ENCODE measurements around the gene FGFBP1. TPM values are rescaled to one million over a fixed set of nuclear protein-coding genes. Genes with fewer than 3 reads are reported as not detected.

FGFBP1 gene
- total and polyA plus RNA-seq, 9 of the 15 experiments (the other 6 are each of a cell fraction or from before 2014, with no cell fraction given): not detected

DNA sequence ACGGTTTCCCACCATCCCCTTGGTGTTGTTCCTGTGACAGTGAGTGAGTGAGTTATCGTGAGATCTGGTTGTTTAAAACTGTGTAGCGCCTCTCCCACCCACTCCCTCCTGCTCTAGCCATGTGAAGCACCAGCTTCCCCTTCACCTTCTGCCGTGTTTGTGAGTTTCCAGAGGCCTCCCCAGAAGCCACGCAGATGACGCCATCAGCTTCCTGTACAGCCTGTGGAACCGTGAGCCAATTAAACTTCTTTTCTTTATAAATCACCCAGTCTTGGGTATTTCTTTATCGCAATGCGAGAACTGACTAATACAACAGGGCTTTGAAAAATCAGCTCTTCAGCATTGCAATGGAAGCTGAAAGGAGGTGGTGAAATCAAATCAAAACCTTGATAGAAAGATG is 50.0 kb downstream of the FGFBP1 start:
- intact Hi-C loops (cut with micrococcal nuclease): loop anchor here (10.0 kb wide), 1 partner anchor 376 kb away; no protein-coding TSS in a partner anchor
- DNase-seq (ENCODE audit: extremely low read depth in 1 of 4, low spot score in 3 of 4): no peak
- TF ChIP-seq SMAD1 (IDR thresholded peaks at IDR 0.05; ENCODE audit: low read depth, low read length, partially characterized antibody) (no peak), SAFB2 (IDR thresholded peaks at IDR 0.05; ENCODE audit: borderline replicate concordance, low read depth, low read length, severe bottlenecking) (no peak), L3MBTL2 (IDR thresholded peaks at IDR 0.05) (peak; percentile 48; the same call in 1 of the 2 replicates)
- TF ChIP-seq, protein P1, sequence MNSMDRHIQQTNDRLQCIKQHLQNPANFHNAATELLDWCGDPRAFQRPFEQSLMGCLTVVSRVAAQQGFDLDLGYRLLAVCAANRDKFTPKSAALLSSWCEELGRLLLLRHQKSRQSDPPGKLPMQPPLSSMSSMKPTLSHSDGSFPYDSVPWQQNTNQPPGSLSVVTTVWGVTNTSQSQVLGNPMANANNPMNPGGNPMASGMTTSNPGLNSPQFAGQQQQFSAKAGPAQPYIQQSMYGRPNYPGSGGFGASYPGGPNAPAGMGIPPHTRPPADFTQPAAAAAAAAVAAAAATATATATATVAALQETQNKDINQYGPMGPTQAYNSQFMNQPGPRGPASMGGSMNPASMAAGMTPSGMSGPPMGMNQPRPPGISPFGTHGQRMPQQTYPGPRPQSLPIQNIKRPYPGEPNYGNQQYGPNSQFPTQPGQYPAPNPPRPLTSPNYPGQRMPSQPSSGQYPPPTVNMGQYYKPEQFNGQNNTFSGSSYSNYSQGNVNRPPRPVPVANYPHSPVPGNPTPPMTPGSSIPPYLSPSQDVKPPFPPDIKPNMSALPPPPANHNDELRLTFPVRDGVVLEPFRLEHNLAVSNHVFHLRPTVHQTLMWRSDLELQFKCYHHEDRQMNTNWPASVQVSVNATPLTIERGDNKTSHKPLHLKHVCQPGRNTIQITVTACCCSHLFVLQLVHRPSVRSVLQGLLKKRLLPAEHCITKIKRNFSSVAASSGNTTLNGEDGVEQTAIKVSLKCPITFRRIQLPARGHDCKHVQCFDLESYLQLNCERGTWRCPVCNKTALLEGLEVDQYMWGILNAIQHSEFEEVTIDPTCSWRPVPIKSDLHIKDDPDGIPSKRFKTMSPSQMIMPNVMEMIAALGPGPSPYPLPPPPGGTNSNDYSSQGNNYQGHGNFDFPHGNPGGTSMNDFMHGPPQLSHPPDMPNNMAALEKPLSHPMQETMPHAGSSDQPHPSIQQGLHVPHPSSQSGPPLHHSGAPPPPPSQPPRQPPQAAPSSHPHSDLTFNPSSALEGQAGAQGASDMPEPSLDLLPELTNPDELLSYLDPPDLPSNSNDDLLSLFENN (IDR thresholded peaks at IDR 0.05; ENCODE audit: low read depth in 2 of 2, low read length in 2 of 2): no peak
- TF ChIP-seq, protein P2, sequence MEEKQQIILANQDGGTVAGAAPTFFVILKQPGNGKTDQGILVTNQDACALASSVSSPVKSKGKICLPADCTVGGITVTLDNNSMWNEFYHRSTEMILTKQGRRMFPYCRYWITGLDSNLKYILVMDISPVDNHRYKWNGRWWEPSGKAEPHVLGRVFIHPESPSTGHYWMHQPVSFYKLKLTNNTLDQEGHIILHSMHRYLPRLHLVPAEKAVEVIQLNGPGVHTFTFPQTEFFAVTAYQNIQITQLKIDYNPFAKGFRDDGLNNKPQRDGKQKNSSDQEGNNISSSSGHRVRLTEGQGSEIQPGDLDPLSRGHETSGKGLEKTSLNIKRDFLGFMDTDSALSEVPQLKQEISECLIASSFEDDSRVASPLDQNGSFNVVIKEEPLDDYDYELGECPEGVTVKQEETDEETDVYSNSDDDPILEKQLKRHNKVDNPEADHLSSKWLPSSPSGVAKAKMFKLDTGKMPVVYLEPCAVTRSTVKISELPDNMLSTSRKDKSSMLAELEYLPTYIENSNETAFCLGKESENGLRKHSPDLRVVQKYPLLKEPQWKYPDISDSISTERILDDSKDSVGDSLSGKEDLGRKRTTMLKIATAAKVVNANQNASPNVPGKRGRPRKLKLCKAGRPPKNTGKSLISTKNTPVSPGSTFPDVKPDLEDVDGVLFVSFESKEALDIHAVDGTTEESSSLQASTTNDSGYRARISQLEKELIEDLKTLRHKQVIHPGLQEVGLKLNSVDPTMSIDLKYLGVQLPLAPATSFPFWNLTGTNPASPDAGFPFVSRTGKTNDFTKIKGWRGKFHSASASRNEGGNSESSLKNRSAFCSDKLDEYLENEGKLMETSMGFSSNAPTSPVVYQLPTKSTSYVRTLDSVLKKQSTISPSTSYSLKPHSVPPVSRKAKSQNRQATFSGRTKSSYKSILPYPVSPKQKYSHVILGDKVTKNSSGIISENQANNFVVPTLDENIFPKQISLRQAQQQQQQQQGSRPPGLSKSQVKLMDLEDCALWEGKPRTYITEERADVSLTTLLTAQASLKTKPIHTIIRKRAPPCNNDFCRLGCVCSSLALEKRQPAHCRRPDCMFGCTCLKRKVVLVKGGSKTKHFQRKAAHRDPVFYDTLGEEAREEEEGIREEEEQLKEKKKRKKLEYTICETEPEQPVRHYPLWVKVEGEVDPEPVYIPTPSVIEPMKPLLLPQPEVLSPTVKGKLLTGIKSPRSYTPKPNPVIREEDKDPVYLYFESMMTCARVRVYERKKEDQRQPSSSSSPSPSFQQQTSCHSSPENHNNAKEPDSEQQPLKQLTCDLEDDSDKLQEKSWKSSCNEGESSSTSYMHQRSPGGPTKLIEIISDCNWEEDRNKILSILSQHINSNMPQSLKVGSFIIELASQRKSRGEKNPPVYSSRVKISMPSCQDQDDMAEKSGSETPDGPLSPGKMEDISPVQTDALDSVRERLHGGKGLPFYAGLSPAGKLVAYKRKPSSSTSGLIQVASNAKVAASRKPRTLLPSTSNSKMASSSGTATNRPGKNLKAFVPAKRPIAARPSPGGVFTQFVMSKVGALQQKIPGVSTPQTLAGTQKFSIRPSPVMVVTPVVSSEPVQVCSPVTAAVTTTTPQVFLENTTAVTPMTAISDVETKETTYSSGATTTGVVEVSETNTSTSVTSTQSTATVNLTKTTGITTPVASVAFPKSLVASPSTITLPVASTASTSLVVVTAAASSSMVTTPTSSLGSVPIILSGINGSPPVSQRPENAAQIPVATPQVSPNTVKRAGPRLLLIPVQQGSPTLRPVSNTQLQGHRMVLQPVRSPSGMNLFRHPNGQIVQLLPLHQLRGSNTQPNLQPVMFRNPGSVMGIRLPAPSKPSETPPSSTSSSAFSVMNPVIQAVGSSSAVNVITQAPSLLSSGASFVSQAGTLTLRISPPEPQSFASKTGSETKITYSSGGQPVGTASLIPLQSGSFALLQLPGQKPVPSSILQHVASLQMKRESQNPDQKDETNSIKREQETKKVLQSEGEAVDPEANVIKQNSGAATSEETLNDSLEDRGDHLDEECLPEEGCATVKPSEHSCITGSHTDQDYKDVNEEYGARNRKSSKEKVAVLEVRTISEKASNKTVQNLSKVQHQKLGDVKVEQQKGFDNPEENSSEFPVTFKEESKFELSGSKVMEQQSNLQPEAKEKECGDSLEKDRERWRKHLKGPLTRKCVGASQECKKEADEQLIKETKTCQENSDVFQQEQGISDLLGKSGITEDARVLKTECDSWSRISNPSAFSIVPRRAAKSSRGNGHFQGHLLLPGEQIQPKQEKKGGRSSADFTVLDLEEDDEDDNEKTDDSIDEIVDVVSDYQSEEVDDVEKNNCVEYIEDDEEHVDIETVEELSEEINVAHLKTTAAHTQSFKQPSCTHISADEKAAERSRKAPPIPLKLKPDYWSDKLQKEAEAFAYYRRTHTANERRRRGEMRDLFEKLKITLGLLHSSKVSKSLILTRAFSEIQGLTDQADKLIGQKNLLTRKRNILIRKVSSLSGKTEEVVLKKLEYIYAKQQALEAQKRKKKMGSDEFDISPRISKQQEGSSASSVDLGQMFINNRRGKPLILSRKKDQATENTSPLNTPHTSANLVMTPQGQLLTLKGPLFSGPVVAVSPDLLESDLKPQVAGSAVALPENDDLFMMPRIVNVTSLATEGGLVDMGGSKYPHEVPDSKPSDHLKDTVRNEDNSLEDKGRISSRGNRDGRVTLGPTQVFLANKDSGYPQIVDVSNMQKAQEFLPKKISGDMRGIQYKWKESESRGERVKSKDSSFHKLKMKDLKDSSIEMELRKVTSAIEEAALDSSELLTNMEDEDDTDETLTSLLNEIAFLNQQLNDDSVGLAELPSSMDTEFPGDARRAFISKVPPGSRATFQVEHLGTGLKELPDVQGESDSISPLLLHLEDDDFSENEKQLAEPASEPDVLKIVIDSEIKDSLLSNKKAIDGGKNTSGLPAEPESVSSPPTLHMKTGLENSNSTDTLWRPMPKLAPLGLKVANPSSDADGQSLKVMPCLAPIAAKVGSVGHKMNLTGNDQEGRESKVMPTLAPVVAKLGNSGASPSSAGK (IDR thresholded peaks at IDR 0.05): 0 out of 2 replicates have a peak, but pooled peaks have one; percentile 25

More for the DNA sequence above, 50.0 kb downstream of the FGFBP1 start:
- no peak overlapping the region for H3K27ac ChIP-seq (ENCODE audit: extremely low read depth, low read depth, low read length)
- POLR2A ChIA-PET: interaction anchor here (0.8 kb wide), 1 partner anchor 206 kb away, joined by 3 read pairs; no protein-coding TSS in a partner anchor
- H3K79me2 ChIP-seq (ENCODE audit: control insufficient read depth, insufficient read depth, low read length): no peaks in the 10 kb centered on the region
- in situ Hi-C loops (cut with MboI): no loop called here
- H3K9me3 ChIP-seq (replicated peaks; ENCODE audit: control insufficient read depth, insufficient read depth, low read depth, low read length): no peaks in the 10 kb centered on the region
- CTCF ChIA-PET (ENCODE audit: low intra/inter-chr PET ratio): no interaction called here
- no peak overlapping the region for H3K4me3 ChIP-seq
- no peaks in the 10 kb centered on the region for H3K4me1 ChIP-seq (replicated peaks in 1 of 2; ENCODE audit: control insufficient read depth in 2 of 2, insufficient read depth in 2 of 2, low read length in 2 of 2)
- H3K4me2 ChIP-seq (ENCODE audit: insufficient read depth, low read length): no peak overlapping the region
- no peak overlapping the region for H3K9ac ChIP-seq (ENCODE audit: insufficient read depth in 1 of 2, low read depth in 2 of 2, low read length in 2 of 2)
- no peaks in the 10 kb centered on the region for H3K9me1 ChIP-seq (ENCODE audit: control insufficient read depth, insufficient read depth, low read length)
- BruUV-seq (replicated peaks): no TSS peak
- H2AFZ ChIP-seq (ENCODE audit: low read depth, low read length): peak overlapping the region; percentile 12; the same call in 1 of the 2 replicates
- H3K27me3 ChIP-seq (ENCODE audit: control insufficient read depth in 2 of 2, insufficient read depth in 2 of 2, low read length in 2 of 2): no peaks in the 10 kb centered on the region; a peak in 1 of 5 replicates
- WGBS (ENCODE audit: insufficient coverage, low coverage, missing lambda C conversion rate): 6% methylated on average over 9 of the region's 9 CpGs
- ATAC-seq: peak; percentile 43
- no peaks in the 10 kb centered on the region for H4K20me1 ChIP-seq (replicated peaks; ENCODE audit: control insufficient read depth, insufficient read depth, low read length)
- H3K36me3 ChIP-seq (ENCODE audit: control insufficient read depth, insufficient read depth, low read length): no peaks in the 10 kb centered on the region
- no peak for FAIRE-seq
